ENCODE measurements around the gene CUEDC2. TPM values are rescaled to one million over a fixed set of nuclear protein-coding genes. Genes with fewer than 3 reads are reported as not detected.

The CUEDC2 gene
- total RNA-seq, 1 donor from 2014 or later = 72.3 TPM

- Histone ChIP-seq H3K4me1 (peaks cover 21% of the 10 kb centered on the region), H3K4me3 (no peak overlapping the region), H3K9me3 (replicated peaks) (no peaks in the 10 kb centered on the region), H3K27me3 (ENCODE audit: low read depth) (peaks cover 1% of the 10 kb centered on the region), H3K36me3 (peaks cover 33% of the 10 kb centered on the region), H3K27ac (replicated peaks) (no peak overlapping the region)
- TF ChIP-seq CTCF (IDR thresholded peaks at IDR 0.05; ENCODE audit: borderline replicate concordance) = no peak
- intact Hi-C loops (cut with micrococcal nuclease) = no loop called here
- DNase-seq = no peak
Observed at GRCh38 chr10:102401735-102402511, 30.5 kb downstream of the CUEDC2 start.

- H3K36me3 ChIP-seq = peaks cover 33% of the 10 kb centered on the region
- H3K4me1 ChIP-seq = peaks cover 28% of the 10 kb centered on the region
Observed at GRCh38 chr10:102401342-102401654, 31.1 kb downstream of the CUEDC2 start.

GRCh38 chr10:102400598-102401341 lies 31.6 kb downstream of the CUEDC2 start:
- Histone ChIP-seq H3K27me3 (ENCODE audit: low read depth) (no peaks in the 10 kb centered on the region), H3K36me3 (peaks cover 33% of the 10 kb centered on the region), H3K4me1 (peaks cover 33% of the 10 kb centered on the region), H3K4me3 (no peak overlapping the region), H3K27ac (replicated peaks) (no peak overlapping the region), H3K9me3 (replicated peaks) (no peaks in the 10 kb centered on the region)
- intact Hi-C loops (cut with micrococcal nuclease) = no loop called here
- no peak for DNase-seq
- no peak for TF ChIP-seq CTCF (IDR thresholded peaks at IDR 0.05; ENCODE audit: borderline replicate concordance)

More at GRCh38 chr10:102401342-102401654, 31.1 kb downstream of the CUEDC2 start:
- no peak for DNase-seq
- no peak for TF ChIP-seq CTCF (IDR thresholded peaks at IDR 0.05; ENCODE audit: borderline replicate concordance)
- Histone ChIP-seq H3K27ac (replicated peaks) (no peak overlapping the region), H3K4me3 (no peak overlapping the region), H3K9me3 (replicated peaks) (no peaks in the 10 kb centered on the region), H3K27me3 (ENCODE audit: low read depth) (no peaks in the 10 kb centered on the region)
- intact Hi-C loops (cut with micrococcal nuclease) = no loop called here

GRCh38 chr10:102400076-102400475 lies 32.3 kb downstream of the CUEDC2 start:
- peaks cover 37% of the 10 kb centered on the region for H3K4me1 ChIP-seq
- peaks cover 33% of the 10 kb centered on the region for H3K36me3 ChIP-seq
- TF ChIP-seq CTCF (IDR thresholded peaks at IDR 0.05; ENCODE audit: borderline replicate concordance) = no peak
- H3K27me3 ChIP-seq (ENCODE audit: low read depth) = no peaks in the 10 kb centered on the region
- DNase-seq = no peak
- peak overlapping the region; percentile 95 for H3K27ac ChIP-seq (replicated peaks)
- no peaks in the 10 kb centered on the region for H3K9me3 ChIP-seq (replicated peaks)
- intact Hi-C loops (cut with micrococcal nuclease) = no loop called here
- H3K4me3 ChIP-seq = peak overlapping the region; percentile 80

GRCh38 chr10:102399217-102400021 lies 33.0 kb downstream of the CUEDC2 start:
- Histone ChIP-seq H3K9me3 (replicated peaks) (no peaks in the 10 kb centered on the region), H3K36me3 (peaks cover 33% of the 10 kb centered on the region), H3K27ac (replicated peaks) (peak overlapping the region; percentile 95), H3K27me3 (ENCODE audit: low read depth) (no peaks in the 10 kb centered on the region), H3K4me1 (peaks cover 43% of the 10 kb centered on the region), H3K4me3 (peak overlapping the region; percentile 80)
- intact Hi-C loops (cut with micrococcal nuclease) = loop anchor here (10.0 kb wide), 2 partner anchors 75 to 185 kb away; no protein-coding TSS in a partner anchor
- peak; percentile 90 for DNase-seq
- TF ChIP-seq CTCF (IDR thresholded peaks at IDR 0.05; ENCODE audit: borderline replicate concordance) = peak; percentile 97

Data from left ventricle myocardium inferior (tissue), 1 donor.